GM10248 (cell line): Measurements from ENCODE around the gene AGTRAP.

Source experiments
- CTCF ChIA-PET: fragments of 300-600 bp; sonication (Branson Sonifier 250); formaldehyde crosslinking; extraction: SDS; loops from one replicate; lab custom pipeline; 2021; ENCODE audit warnings: antibody characterized with exemption; lab: Yijun Ruan, JAX
- POLR2A ChIA-PET: fragments of 350-650 bp; sonication (Branson Sonifier 250); formaldehyde crosslinking; extraction: SDS; loops from one replicate; lab custom pipeline; 2020; ENCODE audit warnings: antibody characterized with exemption; lab: Yijun Ruan, JAX
- DNase-seq: peaks from one replicate; pipeline ENCODE4 v3.0.0; 2012; ENCODE audit errors: extremely low spot score
- TF ChIP-seq, protein P1 (sequence below): IDR thresholded peaks from 2 replicates; pipeline ENCODE4 v1.5.1; 2012; ENCODE audit warnings: mild to moderate bottlenecking, low read depth; ENCODE audit errors: extremely low read depth, missing control alignments, control extremely low read depth

The AGTRAP gene

DNA sequence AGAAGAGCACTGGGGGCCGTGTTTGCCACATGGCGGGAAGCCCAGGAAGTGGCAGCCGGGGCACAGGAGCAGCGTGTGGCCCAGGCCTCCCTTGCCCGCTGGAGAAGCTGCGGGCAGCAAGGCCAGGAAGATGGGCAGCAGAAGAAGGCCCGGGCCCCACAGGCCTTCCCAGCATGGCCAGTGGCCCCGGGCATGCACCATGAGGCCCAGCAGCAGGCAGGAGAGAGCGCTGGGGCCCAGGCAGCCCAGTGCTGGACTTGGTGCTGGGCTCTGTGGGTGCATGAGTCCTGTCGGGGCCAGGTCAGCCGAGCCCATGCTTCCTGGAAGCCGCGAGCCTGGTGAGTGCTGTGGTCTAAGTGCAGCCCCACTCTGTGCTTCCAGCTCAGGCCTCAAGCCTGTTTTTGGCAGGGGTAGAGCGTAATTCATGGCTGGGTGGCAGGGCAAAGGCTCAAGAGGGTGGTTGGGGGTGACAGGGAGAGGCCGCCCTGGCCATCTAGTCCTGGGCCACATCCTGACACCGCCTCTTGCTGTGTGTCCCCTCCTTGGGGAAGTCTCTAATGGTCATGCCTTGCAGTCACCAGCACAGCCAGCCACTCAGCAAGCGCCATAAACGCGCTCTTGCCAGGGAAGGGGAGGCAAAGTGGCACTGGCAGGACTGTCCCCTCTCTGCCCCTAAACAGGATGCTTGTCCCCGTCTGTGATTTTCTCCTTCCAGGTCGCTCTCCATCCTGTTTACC lies 48.5 kb downstream of the AGTRAP start:
- no peak for DNase-seq
- CTCF ChIA-PET: interaction anchor here (0.6 to 2.4 kb wide), 15 partner anchors 9 to 183 kb away, joined by 3 to 13 read pairs (median 5); partner anchors contain the start of gene CLCN6
- TF ChIP-seq, protein P1, sequence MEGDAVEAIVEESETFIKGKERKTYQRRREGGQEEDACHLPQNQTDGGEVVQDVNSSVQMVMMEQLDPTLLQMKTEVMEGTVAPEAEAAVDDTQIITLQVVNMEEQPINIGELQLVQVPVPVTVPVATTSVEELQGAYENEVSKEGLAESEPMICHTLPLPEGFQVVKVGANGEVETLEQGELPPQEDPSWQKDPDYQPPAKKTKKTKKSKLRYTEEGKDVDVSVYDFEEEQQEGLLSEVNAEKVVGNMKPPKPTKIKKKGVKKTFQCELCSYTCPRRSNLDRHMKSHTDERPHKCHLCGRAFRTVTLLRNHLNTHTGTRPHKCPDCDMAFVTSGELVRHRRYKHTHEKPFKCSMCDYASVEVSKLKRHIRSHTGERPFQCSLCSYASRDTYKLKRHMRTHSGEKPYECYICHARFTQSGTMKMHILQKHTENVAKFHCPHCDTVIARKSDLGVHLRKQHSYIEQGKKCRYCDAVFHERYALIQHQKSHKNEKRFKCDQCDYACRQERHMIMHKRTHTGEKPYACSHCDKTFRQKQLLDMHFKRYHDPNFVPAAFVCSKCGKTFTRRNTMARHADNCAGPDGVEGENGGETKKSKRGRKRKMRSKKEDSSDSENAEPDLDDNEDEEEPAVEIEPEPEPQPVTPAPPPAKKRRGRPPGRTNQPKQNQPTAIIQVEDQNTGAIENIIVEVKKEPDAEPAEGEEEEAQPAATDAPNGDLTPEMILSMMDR: no peak
- POLR2A ChIA-PET: no interaction called here

DNA sequence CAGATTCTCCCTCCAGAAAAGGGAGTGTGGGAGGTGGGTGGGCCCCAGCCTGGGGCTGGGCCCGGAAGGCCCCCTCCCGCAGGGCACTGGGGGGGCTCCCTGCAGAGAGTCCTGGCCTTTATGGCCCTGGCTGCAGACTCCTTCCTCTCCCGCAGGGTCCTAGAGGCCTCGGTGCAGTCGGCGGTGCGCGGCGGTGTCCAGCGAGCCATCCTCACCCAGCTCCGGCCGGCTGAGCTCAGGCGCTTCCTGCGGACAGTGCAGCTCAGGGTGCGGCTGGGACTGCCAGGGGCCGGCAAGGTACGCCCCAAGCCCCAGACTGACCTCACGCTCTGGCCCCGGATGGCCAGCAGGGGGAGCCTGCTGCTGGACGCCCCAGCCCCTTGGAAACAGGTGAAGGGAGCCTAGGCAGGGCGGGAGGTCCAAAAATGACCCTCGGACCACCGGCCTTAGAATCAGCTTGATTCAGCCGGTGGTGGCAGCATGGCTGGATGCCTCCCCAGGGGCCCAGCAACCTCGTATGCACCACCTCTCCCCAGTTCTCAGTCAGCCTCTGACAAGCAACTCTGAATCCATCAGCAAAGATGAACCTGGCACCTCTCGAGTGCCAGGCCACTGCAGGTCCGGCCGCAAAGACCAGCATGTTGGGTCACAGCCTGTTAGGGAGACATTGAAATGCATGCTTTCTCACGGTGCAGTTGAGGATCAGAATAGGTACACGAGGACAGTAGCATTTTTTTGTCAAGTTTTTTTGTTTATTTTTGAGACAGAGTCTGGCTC lies 49.2 kb downstream of the AGTRAP start:
- ChIA-PET POLR2A (no interaction called here), CTCF (interaction anchor here (0.6 to 2.4 kb wide), 16 partner anchors 9 to 182 kb away, joined by 3 to 13 read pairs (median 4); partner anchors contain the start of gene CLCN6)
- DNase-seq: peak; percentile 85
- TF ChIP-seq, protein P1: peak; percentile 91

DNA sequence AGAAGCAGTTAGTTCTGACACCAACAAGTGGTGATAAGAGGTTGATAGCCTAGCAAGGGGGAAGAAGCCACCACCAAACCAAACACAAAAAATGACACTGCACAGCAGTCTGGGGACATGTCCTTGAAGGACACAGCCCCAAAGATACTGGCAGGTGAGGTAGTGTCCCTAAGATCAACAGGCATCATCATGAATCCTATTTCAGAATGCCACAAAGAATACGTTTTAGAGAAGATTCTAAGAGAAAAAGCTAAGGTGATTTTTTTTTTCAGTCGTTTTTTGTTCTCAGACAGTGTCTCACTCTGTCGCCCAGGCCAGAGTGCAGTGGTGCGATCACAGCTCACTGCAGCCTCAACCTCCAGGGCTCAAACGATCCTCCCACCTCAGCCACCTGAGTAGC lies 50.2 kb downstream of the AGTRAP start:
- no peak for DNase-seq
- ChIA-PET POLR2A (interaction anchor here (0.5 kb wide), 1 partner anchor 21 kb away, joined by 4 read pairs; no protein-coding TSS in a partner anchor), CTCF (interaction anchor here (0.9 to 2.4 kb wide), 5 partner anchors 8 to 106 kb away, joined by 3 to 9 read pairs (median 6); partner anchors contain the start of gene CLCN6)
- TF ChIP-seq, protein P1: no peak

DNA sequence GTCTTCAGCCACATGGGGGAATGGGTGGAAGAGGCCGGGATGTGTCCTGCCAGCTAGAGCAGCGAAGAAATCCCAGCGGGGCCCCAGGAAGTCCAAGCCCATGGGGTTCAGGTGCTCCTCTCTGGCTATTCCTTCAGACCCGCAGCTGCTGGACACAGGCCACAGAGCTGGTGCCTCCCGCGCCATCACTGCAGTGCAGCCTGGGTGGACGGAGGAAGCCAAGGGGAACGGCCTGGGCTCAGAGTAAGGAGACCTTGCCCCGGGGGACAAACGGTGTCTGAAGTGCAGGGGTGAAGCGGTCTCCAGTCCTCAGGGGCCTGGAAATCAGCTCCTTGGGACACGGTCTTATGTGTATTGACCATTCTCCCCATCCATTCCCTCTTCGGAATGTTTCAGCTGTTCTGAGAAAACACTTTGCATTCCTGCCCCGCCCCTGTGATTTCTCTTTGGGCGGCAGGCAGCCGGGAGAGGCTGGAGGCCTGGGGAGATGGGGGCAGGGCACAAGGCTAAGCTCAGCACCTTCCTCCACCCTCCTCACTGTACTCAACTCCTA lies 51.4 kb downstream of the AGTRAP start:
- TF ChIP-seq, protein P1: no peak
- POLR2A ChIA-PET: no interaction called here
- CTCF ChIA-PET: interaction anchor here (1.3 to 1.5 kb wide), 2 partner anchors 11 to 180 kb away, joined by 4 to 6 read pairs; no protein-coding TSS in a partner anchor
- DNase-seq: no peak

DNA sequence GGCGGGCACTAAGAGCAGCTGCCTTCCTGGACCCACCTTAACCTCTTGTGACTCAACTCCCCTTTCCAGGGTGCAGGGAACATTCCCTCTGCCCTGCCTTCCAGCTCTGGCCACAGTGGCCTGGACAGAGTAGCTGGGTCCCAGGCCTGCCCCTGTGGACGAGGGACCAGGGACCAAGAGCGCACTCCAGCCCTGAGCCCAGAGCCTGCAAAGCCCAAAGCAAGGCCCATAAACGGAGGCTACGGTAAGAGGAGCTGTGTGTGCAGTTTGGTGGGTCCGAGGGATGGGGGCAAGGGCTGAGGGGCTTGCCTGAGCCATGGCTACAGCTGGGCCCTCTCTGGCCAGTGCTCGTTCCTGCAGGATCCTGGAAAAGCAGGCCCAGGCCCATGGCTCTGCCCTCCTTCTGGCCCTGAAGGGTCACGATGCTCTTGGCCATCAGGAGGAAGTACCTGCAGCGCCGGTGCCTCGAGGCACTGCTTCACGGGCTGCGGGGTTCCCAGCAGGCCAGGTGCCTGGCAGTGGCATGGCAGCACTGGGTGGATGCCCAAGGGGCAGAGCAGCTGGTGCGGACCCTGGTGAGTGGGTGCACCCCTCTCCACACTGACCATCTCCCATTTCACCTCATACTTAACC lies 52.0 kb downstream of the AGTRAP start:
- ChIA-PET CTCF (interaction anchor here (1.3 to 1.5 kb wide), 2 partner anchors 10 to 179 kb away, joined by 4 to 6 read pairs; no protein-coding TSS in a partner anchor), POLR2A (no interaction called here)
- DNase-seq: no peak
- TF ChIP-seq, protein P1: no peak
